HG03280 (cell line): Measurements from ENCODE around the gene THUMPD1.
"Not testable (repeated sequence)": the region's sequence is repeated elsewhere in the genome, so short reads cannot be mapped to it uniquely, and the experiment has no call there.

Experiments used
- ATAC-seq: cut with Tn5 transposase; IDR thresholded peaks from one replicate; pipeline ENCODE4 v1.9.1; 2021; ENCODE audit warnings: mild to moderate bottlenecking, moderate library complexity; ENCODE audit not compliant: unreplicated experiment

THUMPD1 gene

GRCh38 chr16:20741554-20742285, at the start of gene THUMPD1:
Gene THUMPD1 (minus strand): TSS chr16:20741818. CDS start chr16:20741739, 79 bp downstream.
- peak; percentile 88 for ATAC-seq

- no peak for ATAC-seq
These were observed 47.5 kb upstream of the THUMPD1 start for GRCh38 chr16:20789130-20789529.

- ATAC-seq = no peak
These were observed 42.6 kb upstream of the THUMPD1 start for GRCh38 chr16:20784204-20784603.

GRCh38 chr16:20782470-20782869, 40.9 kb upstream of the THUMPD1 start:
- ATAC-seq = no peak

- ATAC-seq = no peak
These were observed 40.1 kb upstream of the THUMPD1 start for GRCh38 chr16:20781697-20782096.

- no peak for ATAC-seq
These were observed 33.2 kb upstream of the THUMPD1 start for GRCh38 chr16:20774703-20775362.

- ATAC-seq = no peak
These were observed 32.1 kb upstream of the THUMPD1 start for GRCh38 chr16:20773679-20774078.

- no peak for ATAC-seq
These were observed 27.2 kb upstream of the THUMPD1 start for GRCh38 chr16:20768818-20769217.

GRCh38 chr16:20768121-20768520, 26.5 kb upstream of the THUMPD1 start:
- ATAC-seq = no peak

- ATAC-seq = no peak
These were observed 26.0 kb upstream of the THUMPD1 start for GRCh38 chr16:20767577-20767976.

- no peak for ATAC-seq
These were observed 24.7 kb upstream of the THUMPD1 start for GRCh38 chr16:20766294-20766693.

GRCh38 chr16:20765732-20766131, 24.1 kb upstream of the THUMPD1 start:
- ATAC-seq = no peak

- not testable (repeated sequence) for ATAC-seq
These were observed 22.8 kb upstream of the THUMPD1 start for GRCh38 chr16:20764448-20764847.

GRCh38 chr16:20763461-20764232, 22.0 kb upstream of the THUMPD1 start, which contains the start of gene ACSM3:
Gene ACSM3 (plus strand): TSS chr16:20764014. CDS start chr16:20770035, 6,021 bp downstream.
- ATAC-seq = peak; percentile 99

GRCh38 chr16:20762404-20763123, 20.9 kb upstream of the THUMPD1 start:
- ATAC-seq = no peak

GRCh38 chr16:20761175-20761574, 19.6 kb upstream of the THUMPD1 start:
- no peak for ATAC-seq

- no peak for ATAC-seq
These were observed 18.7 kb upstream of the THUMPD1 start for GRCh38 chr16:20760346-20760745.

GRCh38 chr16:20755799-20756198, 14.2 kb upstream of the THUMPD1 start:
- not testable (repeated sequence) for ATAC-seq

GRCh38 chr16:20755238-20755637, 13.6 kb upstream of the THUMPD1 start:
- ATAC-seq = no peak

- no peak for ATAC-seq
These were observed 12.1 kb upstream of the THUMPD1 start for GRCh38 chr16:20753727-20754126.

- ATAC-seq = no peak
These were observed 8.9 kb upstream of the THUMPD1 start for GRCh38 chr16:20750558-20750957.
